Measurements from ENCODE around the gene SLCO4A1. TPM values are rescaled to one million over a fixed set of nuclear protein-coding genes. Genes with fewer than 3 reads are reported as not detected.

SLCO4A1 gene
- total RNA-seq, 1 experiment from 2014 or later = 27.0 TPM

GRCh38 chr20:62609811-62610757 is 32.2 kb upstream of the SLCO4A1 start:
- intact Hi-C loops (cut with micrococcal nuclease) = no loop called here
- TF ChIP-seq CTCF (IDR thresholded peaks at IDR 0.05; ENCODE audit: unreplicated experiment) = no peak
- Mint-ChIP-seq H3K9me3 (ENCODE audit: unreplicated experiment) (no peaks in the 10 kb centered on the region), H3K27me3 (ENCODE audit: insufficient read depth, unreplicated experiment) (peaks cover 11% of the 10 kb centered on the region), H3K4me3 (ENCODE audit: unreplicated experiment) (no peak overlapping the region), H3K27ac (ENCODE audit: low read depth, unreplicated experiment) (no peak overlapping the region), H3K36me3 (ENCODE audit: insufficient read depth, unreplicated experiment) (no peaks in the 10 kb centered on the region), H3K4me1 (ENCODE audit: insufficient read depth, unreplicated experiment) (no peaks in the 10 kb centered on the region)
- BruUV-seq (replicated peaks) = no TSS peak
- ChIA-PET POLR2A (interaction anchor here (0.7 to 2.7 kb wide), 3 partner anchors 14 to 375 kb away, joined by 3 to 11 read pairs (median 3); no protein-coding TSS in a partner anchor), CTCF (interaction anchor here (0.6 to 3.3 kb wide), 9 partner anchors 17 to 200 kb away, joined by 3 to 13 read pairs (median 3); no protein-coding TSS in a partner anchor)
- no peak for DNase-seq (ENCODE audit: unreplicated experiment)

- H3K27ac Mint-ChIP-seq (ENCODE audit: low read depth, unreplicated experiment) = no peak overlapping the region
- BruUV-seq (replicated peaks) = no TSS peak
- intact Hi-C loops (cut with micrococcal nuclease) = no loop called here
- H3K27me3 Mint-ChIP-seq (ENCODE audit: insufficient read depth, unreplicated experiment) = peaks cover 11% of the 10 kb centered on the region
- DNase-seq (ENCODE audit: unreplicated experiment) = no peak
- ChIA-PET POLR2A (interaction anchor here (1.6 to 2.7 kb wide), 2 partner anchors 8 to 13 kb away, joined by 7 to 11 read pairs; no protein-coding TSS in a partner anchor), CTCF (interaction anchor here (0.6 to 3.3 kb wide), 6 partner anchors 16 to 201 kb away, joined by 3 to 13 read pairs (median 4); no protein-coding TSS in a partner anchor)
- no peaks in the 10 kb centered on the region for H3K36me3 Mint-ChIP-seq (ENCODE audit: insufficient read depth, unreplicated experiment)
- H3K4me1 Mint-ChIP-seq (ENCODE audit: insufficient read depth, unreplicated experiment) = no peaks in the 10 kb centered on the region
- no peak for TF ChIP-seq CTCF (IDR thresholded peaks at IDR 0.05; ENCODE audit: unreplicated experiment)
- H3K9me3 Mint-ChIP-seq (ENCODE audit: unreplicated experiment) = no peaks in the 10 kb centered on the region
- H3K4me3 Mint-ChIP-seq (ENCODE audit: unreplicated experiment) = no peak overlapping the region
Observed at GRCh38 chr20:62611012-62611411, 31.3 kb upstream of the SLCO4A1 start.

GRCh38 chr20:62611819-62612218 is 30.5 kb upstream of the SLCO4A1 start:
- no peak overlapping the region for H3K27ac Mint-ChIP-seq (ENCODE audit: low read depth, unreplicated experiment)
- H3K4me3 Mint-ChIP-seq (ENCODE audit: unreplicated experiment) = no peak overlapping the region
- H3K36me3 Mint-ChIP-seq (ENCODE audit: insufficient read depth, unreplicated experiment) = no peaks in the 10 kb centered on the region
- intact Hi-C loops (cut with micrococcal nuclease) = no loop called here
- BruUV-seq (replicated peaks) = no TSS peak
- ChIA-PET CTCF (interaction anchor here (0.6 to 3.3 kb wide), 5 partner anchors 8 to 590 kb away, joined by 3 to 13 read pairs (median 4); no protein-coding TSS in a partner anchor), POLR2A (interaction anchor here (0.7 to 2.7 kb wide), 3 partner anchors 9 to 22 kb away, joined by 3 to 11 read pairs (median 7); no protein-coding TSS in a partner anchor)
- no peaks in the 10 kb centered on the region for H3K4me1 Mint-ChIP-seq (ENCODE audit: insufficient read depth, unreplicated experiment)
- peaks cover 11% of the 10 kb centered on the region for H3K27me3 Mint-ChIP-seq (ENCODE audit: insufficient read depth, unreplicated experiment)
- TF ChIP-seq CTCF (IDR thresholded peaks at IDR 0.05; ENCODE audit: unreplicated experiment) = no peak
- H3K9me3 Mint-ChIP-seq (ENCODE audit: unreplicated experiment) = no peaks in the 10 kb centered on the region
- no peak for DNase-seq (ENCODE audit: unreplicated experiment)
